Measurements from ENCODE around the gene MICB. TPM values are rescaled to one million over a fixed set of nuclear protein-coding genes. Genes with fewer than 3 reads are reported as not detected.
"Not testable (repeated sequence)": the region's sequence is repeated elsewhere in the genome, so short reads cannot be mapped to it uniquely, and the experiment has no call there.

The MICB gene
- polyA plus RNA-seq, 2 of the 4 experiments (the other 2 are of a cell fraction): 6.8 to 7.0 TPM

GRCh38 chr6:31551371-31551770 lies 53.4 kb downstream of the MICB start:
- FAIRE-seq, H3K9me3 ChIP-seq, H3K4me1 ChIP-seq, ATAC-seq, H3K4me3 ChIP-seq, H3K27ac ChIP-seq, H3K4me2 ChIP-seq: not testable (repeated sequence)
- 49% methylated on average over 5 of the region's 5 CpGs for WGBS (ENCODE audit: missing lambda C conversion rate)
- TF ChIP-seq CTCF (IDR thresholded peaks at IDR 0.05) (peak; percentile 41), RAD21 (conservative IDR thresholded peaks at IDR 0.05 in 1 of 2, IDR thresholded peaks at IDR 0.05 in 1 of 2) (peak; percentile 50 to 74; a peak in 4 of 5 replicates), SMC3 (IDR thresholded peaks at IDR 0.05) (peak; percentile 32; the same call in 1 of the 3 replicates)
- ChIA-PET POLR2A (interaction anchor here (0.6 to 1.1 kb wide), 3 partner anchors 47 to 577 kb away, joined by 3 to 4 read pairs (median 3); partner anchors contain the start of genes ATF6B and HSPA1B), CTCF (interaction anchor here (0.5 to 15.7 kb wide), 12 partner anchors 9 to 95 kb away, joined by 3 to 331 read pairs (median 4); partner anchors contain the start of genes DDX39B, LTB and NCR3)
- peak; percentile 29 to 59 for DNase-seq (ENCODE audit: low read depth in 1 of 2, low spot score in 1 of 2)

GRCh38 chr6:31556307-31556706 lies 58.4 kb downstream of the MICB start:
- H3K27ac ChIP-seq: no peak overlapping the region
- peaks cover 24% of the 10 kb centered on the region for H3K4me1 ChIP-seq
- DNase-seq (ENCODE audit: low read depth in 1 of 2, low spot score in 1 of 2): no peak
- H3K9me3 ChIP-seq: no peaks in the 10 kb centered on the region
- POLR2A ChIA-PET: no interaction called here
- H3K4me3 ChIP-seq: no peak overlapping the region
- TF ChIP-seq CHD4 (IDR thresholded peaks at IDR 0.05; ENCODE audit: borderline replicate concordance) (no peak), GATA3 (IDR thresholded peaks at IDR 0.05; ENCODE audit: borderline replicate concordance) (no peak), ELK1 (IDR thresholded peaks at IDR 0.05; ENCODE audit: low read depth, low read length) (no peak), EHMT2 (IDR thresholded peaks at IDR 0.05; ENCODE audit: low read depth) (no peak), TFCP2L1 (CRISPR knock-in tag; IDR thresholded peaks at IDR 0.05) (no peak), MAX (IDR thresholded peaks at IDR 0.05) (no peak)
- WGBS (ENCODE audit: missing lambda C conversion rate): 86% methylated on average over 3 of the region's 3 CpGs
- no peak overlapping the region for H3K4me2 ChIP-seq
- no peak for ATAC-seq
- CTCF ChIA-PET: interaction anchor here (1.0 to 2.5 kb wide), 5 partner anchors 8 to 42 kb away, joined by 3 to 10 read pairs (median 6); partner anchors contain the start of gene NFKBIL1
- FAIRE-seq: no peak

DNA sequence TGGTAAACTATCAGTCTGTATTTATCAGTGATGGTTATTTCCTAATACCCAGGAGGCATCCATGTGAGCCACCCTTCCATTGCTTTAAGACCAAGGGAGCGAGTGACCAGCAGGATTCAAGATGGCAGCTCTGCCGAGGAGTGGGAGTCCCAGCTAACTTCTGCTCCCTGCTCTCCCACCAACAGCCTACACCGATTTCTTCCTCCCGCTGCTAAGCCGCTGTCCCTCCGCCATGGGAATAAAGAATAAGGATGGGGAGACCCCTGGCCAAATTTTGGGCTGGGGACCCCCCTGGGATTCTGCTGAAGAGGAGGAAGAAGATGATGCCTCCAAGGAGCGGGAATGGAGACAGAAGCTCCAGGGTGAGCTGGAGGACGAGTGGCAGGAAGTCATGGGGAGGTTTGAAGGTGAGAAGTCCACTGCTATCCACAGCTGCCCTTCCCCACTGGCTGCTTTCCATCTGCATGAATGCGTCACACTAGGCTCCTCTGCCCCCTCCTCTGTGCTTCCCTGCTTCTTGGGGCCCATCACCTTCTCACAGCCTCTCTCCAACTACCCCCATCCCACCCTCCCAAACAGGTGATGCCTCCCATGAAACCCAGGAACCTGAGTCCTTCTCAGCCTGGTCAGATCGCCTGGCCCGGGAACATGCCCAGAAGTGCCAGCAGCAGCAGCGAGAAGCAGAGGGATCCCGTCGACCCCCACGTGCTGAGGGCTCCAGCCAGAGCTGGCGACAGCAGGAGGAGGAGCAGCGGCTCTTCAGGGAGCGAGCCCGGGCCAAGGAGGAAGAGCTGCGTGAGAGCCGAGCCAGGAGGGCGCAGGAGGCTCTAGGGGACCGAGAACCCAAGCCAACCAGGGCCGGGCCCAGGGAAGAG lies 59.7 kb downstream of the MICB start:
- DNase-seq (ENCODE audit: low read depth in 1 of 2, low spot score in 1 of 2) (no peak), FAIRE-seq (no peak), ATAC-seq (no peak)
- Histone ChIP-seq H3K27ac (no peak overlapping the region), H3K4me3 (no peak overlapping the region), H3K9me3 (no peaks in the 10 kb centered on the region), H3K4me1 (peaks cover 24% of the 10 kb centered on the region), H3K4me2 (no peak overlapping the region)
- ChIA-PET POLR2A (no interaction called here), CTCF (interaction anchor here (0.5 to 3.7 kb wide), 7 partner anchors 10 to 299 kb away, joined by 3 to 10 read pairs (median 6); partner anchors contain the start of genes ATP6V1G2, LTA, LTB and NFKBIL1)
- WGBS (ENCODE audit: missing lambda C conversion rate): 88% methylated on average over 21 of the region's 24 CpGs
- TF ChIP-seq, protein P1, sequence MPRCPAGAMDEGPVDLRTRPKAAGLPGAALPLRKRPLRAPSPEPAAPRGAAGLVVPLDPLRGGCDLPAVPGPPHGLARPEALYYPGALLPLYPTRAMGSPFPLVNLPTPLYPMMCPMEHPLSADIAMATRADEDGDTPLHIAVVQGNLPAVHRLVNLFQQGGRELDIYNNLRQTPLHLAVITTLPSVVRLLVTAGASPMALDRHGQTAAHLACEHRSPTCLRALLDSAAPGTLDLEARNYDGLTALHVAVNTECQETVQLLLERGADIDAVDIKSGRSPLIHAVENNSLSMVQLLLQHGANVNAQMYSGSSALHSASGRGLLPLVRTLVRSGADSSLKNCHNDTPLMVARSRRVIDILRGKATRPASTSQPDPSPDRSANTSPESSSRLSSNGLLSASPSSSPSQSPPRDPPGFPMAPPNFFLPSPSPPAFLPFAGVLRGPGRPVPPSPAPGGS (IDR thresholded peaks at IDR 0.05): no peak
- TF ChIP-seq, protein P2, sequence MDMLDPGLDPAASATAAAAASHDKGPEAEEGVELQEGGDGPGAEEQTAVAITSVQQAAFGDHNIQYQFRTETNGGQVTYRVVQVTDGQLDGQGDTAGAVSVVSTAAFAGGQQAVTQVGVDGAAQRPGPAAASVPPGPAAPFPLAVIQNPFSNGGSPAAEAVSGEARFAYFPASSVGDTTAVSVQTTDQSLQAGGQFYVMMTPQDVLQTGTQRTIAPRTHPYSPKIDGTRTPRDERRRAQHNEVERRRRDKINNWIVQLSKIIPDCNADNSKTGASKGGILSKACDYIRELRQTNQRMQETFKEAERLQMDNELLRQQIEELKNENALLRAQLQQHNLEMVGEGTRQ (IDR thresholded peaks at IDR 0.05): no peak
- TF ChIP-seq ZNF302 (CRISPR knock-in tag; IDR thresholded peaks at IDR 0.05): no peak
- no peak for TF ChIP-seq RARB (CRISPR knock-in tag; IDR thresholded peaks at IDR 0.05)
- no peak for TF ChIP-seq CBX8 (IDR thresholded peaks at IDR 0.05)
- TF ChIP-seq, protein P3, sequence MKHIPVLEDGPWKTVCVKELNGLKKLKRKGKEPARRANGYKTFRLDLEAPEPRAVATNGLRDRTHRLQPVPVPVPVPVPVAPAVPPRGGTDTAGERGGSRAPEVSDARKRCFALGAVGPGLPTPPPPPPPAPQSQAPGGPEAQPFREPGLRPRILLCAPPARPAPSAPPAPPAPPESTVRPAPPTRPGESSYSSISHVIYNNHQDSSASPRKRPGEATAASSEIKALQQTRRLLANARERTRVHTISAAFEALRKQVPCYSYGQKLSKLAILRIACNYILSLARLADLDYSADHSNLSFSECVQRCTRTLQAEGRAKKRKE (CRISPR knock-in tag; IDR thresholded peaks at IDR 0.05; ENCODE audit: low read depth): no peak
- no peak for TF ChIP-seq E2F6 (IDR thresholded peaks at IDR 0.05; ENCODE audit: borderline replicate concordance, low read depth)
- TF ChIP-seq ESRRA (IDR thresholded peaks at IDR 0.05; ENCODE audit: borderline replicate concordance, low read length): no peak
- no peak for TF ChIP-seq FOSL2 (IDR thresholded peaks at IDR 0.05)
- TF ChIP-seq FOSL2 (CRISPR knock-in tag; IDR thresholded peaks at IDR 0.05): no peak
- no peak for TF ChIP-seq NFE2L2 (conservative IDR thresholded peaks at IDR 0.05; ENCODE audit: low read length)
- no peak for TF ChIP-seq PHF8 (IDR thresholded peaks at IDR 0.05; ENCODE audit: borderline replicate concordance, low read depth)
- no peak for TF ChIP-seq HMGXB4 (CRISPR knock-in tag; IDR thresholded peaks at IDR 0.05; ENCODE audit: borderline replicate concordance)
- no peak for TF ChIP-seq JUNB (IDR thresholded peaks at IDR 0.05)

Data from A549 (cell line).